HG03521 (cell line): Measurements from ENCODE around the gene CRYGA.

Experiments
- ATAC-seq: cut with Tn5 transposase; IDR thresholded peaks from one replicate; pipeline ENCODE4 v1.9.1; 2021; ENCODE audit warnings: mild to moderate bottlenecking, moderate library complexity; ENCODE audit not compliant: unreplicated experiment

The CRYGA gene

DNA sequence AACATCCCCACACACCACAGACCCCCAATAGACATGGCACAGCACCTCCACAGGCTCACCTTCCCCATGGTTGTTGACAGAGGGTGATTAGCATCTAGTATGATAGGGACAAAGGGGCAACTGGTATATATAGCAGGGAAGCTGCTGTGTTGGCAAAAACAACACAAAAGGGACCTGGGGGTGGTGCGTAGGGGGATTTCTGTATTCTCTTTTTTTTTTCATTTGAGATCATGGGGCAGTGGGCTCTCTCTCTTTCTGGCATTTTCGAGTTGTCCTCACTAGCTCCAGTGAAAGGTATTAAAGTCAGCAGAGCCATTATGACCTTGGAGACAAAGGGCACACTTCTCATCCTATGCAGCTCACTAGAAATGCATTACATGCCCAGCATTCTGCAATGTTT is at the start of gene CRYGA:
Gene CRYGA (minus strand): TSS at position 101 of the 400 bp plus-strand sequence. CDS start 33 bp downstream, at position 68.
- no peak for ATAC-seq

- no peak for ATAC-seq
Observed at GRCh38 chr2:208210688-208211451, 47.5 kb upstream of the CRYGA start.

DNA sequence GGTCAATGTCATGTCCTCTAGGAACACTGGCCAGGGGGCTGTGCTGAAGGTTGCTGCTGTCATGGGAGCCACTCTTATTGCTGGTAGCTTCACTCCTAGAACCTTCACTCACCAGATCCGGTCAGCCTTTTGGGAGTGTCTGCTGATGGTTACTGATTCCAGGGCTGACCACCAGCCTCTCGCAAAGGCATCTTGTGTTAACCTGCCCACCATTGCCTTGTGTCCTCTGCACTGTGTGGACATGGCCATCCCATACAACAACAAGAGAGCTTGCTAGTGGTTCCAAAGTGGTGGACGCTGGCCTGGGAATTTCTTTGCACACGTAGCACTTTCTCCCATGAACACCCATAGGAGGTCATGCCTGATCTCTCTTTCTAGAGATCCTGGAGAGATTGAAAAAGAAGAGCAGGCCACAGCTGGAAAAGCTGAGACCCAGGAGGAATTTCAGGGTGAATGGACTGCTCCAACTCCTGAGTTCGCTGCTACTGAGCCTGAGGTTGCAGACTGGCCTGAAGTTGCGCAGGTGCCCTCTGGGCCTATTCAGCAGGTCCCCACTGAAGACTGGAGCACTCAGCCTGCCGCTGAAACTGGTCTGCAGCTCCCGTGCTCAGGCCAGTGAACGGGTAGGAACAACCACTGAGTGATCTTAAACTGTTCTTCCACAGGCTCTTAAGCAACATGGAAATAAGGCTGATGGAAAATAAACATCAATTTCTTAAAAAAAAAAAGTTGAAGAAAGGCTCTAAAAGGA is 45.1 kb upstream of the CRYGA start:
- no peak for ATAC-seq

DNA sequence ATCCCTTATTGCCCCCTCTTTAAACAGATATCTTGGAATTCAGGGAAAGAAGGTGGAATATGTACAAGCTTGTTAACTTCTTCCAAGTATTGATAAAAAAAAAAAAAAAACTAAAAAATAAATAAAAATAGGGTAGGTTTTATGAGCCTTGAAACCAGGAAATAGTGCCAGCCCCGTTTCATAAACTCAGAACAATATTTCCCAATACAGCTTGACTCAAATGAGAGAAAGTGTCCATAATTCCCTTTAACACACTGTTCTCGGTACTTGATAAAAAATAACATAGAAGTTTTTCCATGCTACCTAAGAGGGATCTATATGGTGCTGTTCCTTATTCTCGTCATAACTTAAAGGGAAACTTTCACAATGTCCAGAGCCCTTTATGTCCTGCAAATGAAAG is 44.4 kb upstream of the CRYGA start:
- no peak for ATAC-seq

- ATAC-seq: no peak
Observed at GRCh38 chr2:208204166-208204565, 40.8 kb upstream of the CRYGA start.

DNA sequence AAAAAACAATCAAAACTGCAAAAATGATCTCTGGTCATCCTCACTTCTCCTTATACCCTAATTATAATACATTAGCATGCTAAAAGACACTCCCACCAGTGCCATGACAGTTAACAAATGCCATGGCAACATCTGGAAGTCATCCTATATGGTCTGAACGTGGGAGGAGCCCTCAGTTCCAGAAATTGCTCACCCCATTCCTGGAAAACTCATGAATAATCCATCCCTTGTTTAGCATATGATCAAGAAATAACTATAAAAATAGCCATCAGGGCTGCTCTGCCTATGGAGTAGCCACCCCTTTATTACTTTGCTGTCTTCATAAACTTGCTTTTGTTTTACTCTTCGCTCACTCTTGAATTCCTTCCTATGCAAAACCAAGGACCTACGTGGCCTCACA is 32.1 kb upstream of the CRYGA start:
- no peak for ATAC-seq

DNA sequence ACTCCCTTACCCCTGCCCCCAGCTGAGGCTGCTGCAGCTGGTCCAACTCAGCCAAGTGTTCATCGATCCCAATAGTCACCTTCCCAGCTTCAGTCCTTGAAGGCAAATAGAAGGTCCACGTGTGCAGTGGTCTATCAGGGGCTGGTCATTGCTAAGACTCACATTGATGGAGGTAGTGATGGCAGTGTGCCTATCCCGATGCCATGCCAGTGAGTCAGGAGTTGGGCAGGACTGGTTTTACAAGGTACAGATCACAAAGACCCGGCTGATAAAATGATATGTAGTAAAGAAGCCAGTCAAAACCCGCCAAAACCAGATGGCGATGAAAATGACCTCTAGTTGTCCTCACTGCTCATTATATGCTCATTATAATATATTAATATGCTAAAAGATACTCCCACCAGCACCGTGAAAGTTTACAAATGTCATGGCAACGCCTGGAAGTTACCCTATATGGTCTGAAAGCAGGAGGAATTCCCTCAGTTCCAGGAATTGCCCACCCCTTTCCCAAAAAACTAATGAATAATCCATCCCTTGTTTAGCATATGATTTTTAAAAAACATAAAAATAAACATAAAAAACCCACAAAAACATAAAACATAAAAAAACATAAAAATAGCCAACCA is 29.3 kb upstream of the CRYGA start:
- no peak for ATAC-seq

GRCh38 chr2:208189810-208190503 is 26.6 kb upstream of the CRYGA start, which contains the start of gene C2orf80:
Gene C2orf80 (minus strand): TSS chr2:208190030. CDS start chr2:208186986, 3,044 bp downstream.
- no peak for ATAC-seq

DNA sequence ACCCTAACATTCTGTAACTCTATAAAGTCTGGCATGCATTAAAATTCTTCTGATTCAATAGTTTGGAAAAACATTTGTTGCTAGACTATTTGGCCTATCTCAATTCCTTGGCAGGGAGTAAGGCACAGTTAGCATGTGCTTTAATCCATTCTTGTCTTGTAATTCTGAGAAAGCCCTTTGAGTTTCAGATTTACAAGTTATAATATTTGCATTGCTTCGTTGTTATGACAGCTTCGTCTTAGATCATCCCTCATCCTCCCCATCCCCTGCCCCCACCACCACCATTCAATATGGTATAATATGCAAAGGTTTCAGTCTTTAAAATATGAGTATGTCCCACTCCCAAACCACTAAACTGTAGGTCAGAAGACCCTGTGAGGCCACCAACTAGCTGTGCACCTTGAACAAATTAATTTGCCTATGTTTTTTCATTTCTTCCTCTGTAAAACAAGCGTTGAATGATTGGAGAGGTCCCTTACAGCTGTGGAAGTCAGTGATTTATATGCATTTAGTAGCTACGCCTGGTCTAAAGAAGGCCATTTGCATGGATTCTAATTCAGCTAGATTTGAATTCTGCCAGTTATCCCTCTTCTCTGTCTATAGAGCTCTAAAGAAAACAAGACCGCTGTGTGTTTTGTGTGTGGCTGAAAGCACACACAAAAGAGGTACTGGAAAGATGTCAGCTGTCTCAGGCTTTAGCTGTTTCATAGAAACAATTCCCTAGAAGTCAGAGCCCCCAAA is 25.9 kb upstream of the CRYGA start:
- ATAC-seq: no peak

GRCh38 chr2:208186893-208187292 is 23.5 kb upstream of the CRYGA start:
- no peak for ATAC-seq

DNA sequence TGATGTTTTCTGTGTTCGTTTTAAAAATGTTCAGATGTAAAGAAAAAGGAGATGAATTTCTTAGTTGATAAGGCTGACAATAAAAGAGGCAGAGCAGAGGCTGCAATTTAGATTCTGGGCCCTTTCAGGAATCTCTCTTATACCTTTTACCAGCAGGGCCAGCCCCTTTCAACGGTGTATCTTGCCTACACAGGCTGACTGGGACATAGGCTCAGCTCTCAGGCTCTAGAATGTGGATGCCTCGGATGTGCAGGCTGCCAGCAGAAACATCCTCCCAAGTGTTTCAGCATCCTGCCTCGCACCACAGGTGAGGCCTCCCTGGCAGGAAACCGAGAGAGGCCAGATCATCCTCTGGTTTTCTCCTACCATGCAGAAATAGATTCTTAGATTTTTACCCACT is 23.1 kb upstream of the CRYGA start:
- no peak for ATAC-seq

- ATAC-seq: no peak
Observed at GRCh38 chr2:208183972-208184705, 20.8 kb upstream of the CRYGA start.

- no peak for ATAC-seq
Observed at GRCh38 chr2:208183526-208183925, 20.1 kb upstream of the CRYGA start.

GRCh38 chr2:208182835-208183234 is 19.4 kb upstream of the CRYGA start:
- ATAC-seq: no peak

DNA sequence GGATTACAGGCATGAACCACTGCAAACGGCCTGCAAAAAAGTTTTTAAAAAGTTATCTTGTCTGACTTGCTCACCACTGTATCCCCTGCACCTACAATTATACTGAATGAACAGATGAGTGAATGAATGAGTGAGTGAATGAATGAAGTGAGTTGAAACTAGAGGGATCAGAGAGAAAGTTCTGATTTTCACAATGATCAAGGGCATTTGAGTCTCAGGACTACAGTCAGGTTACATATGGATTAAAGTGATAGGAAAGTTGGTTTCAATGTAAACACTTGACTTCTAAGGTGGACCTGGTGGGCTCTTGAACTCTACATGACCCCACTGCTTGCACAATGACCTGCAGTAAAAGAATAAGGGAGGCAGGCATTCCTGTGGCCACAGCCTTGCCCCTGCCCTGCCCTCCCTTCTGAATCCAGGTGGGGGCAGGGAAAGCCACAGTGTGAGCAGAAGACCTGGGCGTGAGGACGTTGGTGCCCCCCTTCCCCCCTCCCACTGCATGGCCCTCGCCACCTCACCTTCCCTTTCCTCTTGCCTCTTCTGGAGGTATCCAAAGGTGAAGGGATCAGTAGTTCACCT is 15.7 kb upstream of the CRYGA start:
- ATAC-seq: no peak

- no peak for ATAC-seq
Observed at GRCh38 chr2:208175840-208176153, 12.4 kb upstream of the CRYGA start.

DNA sequence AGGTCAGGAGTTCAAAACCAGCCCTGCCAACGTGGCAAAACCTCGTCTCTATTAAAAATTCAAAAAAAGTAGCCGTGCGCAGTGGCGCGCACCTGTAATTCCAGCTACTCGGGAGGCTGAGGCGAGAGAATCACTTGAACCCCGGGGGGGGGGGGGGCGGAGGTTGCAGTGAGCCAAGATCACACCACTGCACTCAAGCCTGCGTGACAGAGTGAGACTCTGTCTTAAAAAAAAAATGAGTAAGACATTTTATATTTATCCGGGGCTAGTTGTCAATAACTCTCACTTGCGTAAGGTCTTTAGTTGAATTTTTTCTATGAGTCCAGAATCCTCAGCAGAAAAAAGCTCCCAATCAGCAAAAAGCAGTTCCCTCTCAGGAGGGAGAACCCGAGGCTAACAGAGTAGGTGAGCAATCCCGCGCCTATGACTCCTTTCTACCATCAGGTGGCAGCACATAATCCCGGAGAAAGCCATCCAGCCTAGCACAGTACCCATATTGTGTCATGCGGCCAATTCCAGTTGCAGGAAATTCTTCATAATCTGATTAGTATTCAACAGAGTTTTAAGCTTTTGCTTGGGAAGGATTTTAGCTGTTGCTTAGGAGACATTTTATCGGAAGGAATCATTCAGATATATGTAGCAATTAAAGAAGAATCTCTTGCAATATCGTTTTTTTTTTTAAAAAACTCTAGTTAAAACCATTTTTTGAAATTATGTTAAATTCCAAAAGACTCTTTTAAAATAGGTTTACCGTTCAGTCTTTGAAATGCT is 11.9 kb upstream of the CRYGA start:
- peak; percentile 93 for ATAC-seq

GRCh38 chr2:208174144-208174543 is 10.8 kb upstream of the CRYGA start:
- no peak for ATAC-seq

GRCh38 chr2:208172125-208172524 is 8.7 kb upstream of the CRYGA start:
- no peak for ATAC-seq
